Fibroblast of the conjunctiva (primary cell): Measurements from ENCODE around the gene MAP1A.

ENCODE experiments used
- DNase-seq: peaks from one replicate; pipeline ENCODE4 v3.0.0-alpha.2; 2010; ENCODE audit warnings: low read depth

Gene MAP1A

DNA sequence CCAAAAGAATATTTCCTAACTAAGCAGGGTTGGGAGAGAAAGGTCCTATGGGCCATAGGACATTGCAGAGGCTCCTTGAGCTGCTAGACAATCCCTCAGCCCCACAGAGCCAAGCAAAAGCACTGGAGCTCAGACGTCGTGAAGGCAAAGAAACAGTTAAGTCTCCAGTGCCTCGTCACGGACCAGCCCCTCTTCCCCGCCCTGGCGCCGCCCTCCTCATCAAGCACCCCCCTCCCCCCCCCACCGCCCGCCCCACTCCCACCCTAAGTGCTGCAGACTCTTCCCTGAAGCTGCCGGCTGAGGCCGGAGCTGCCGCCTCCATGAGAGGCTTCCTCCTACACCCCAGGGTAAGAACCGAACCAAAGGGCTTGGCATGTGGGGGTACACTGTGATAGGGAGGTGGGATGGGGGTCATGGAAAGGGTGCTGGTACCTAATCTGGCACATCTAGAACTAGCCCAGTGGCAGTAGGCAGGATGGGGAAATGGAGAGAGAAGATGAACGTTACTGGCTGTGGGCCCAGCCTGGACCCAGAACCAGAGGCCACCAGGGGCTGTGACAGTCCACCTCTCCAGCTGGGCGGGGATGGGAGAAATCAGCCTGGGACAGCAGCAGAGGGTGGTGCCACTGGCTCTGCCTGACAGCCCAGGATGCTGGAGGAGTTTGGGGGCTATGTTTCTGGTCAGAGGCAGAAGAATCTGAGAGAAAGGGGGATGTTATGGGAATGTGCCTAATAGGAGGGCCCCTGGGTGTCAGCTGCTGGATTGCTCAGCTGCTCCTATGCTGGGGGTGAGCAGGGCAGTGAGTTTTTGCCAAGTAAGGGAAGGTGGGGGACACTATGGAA is at the start of gene MAP1A:
TSS of gene MAP1A (plus strand) at position 255 of the 843 bp plus-strand sequence. CDS start 3,866 bp downstream, outside the sequence.
- DNase-seq = peak; percentile 43

DNA sequence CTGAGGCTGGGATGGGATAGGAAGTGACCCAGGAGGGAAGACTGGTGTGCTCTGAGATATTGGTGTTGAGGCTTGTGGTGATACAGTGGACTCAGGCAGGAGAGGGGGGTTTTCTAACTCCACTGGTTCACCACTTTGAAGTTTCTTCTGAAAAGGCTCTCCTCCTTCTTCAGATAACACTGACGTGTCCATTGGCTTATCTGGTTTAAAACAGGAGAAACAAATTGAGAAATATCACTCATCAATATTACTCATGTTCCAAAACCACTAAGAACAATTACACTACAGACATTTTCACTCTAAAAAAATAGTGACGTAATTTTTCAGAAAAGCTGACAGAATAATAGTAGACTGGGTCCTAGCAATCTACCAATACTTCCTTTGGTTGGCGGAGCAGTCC is 47.5 kb upstream of the MAP1A start:
- DNase-seq = no peak

DNA sequence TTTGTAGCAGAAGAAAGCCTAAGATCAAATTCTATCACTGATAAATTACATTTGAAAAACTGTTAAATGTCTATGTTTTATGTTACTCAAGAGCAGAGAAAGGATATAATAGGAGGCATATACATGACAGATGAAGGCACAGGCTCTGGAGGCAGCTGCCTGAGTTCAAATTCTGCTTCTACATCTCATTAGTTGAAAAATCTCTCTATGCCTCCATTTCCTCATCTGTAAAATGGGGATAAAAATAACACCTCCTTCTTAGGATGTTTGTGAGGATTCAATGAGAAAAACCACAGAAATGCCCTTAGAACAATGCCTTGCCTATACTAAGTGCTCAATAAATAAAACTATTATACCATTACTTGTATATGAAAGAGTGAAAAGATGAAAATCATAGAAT is 45.4 kb upstream of the MAP1A start:
- DNase-seq = no peak

DNA sequence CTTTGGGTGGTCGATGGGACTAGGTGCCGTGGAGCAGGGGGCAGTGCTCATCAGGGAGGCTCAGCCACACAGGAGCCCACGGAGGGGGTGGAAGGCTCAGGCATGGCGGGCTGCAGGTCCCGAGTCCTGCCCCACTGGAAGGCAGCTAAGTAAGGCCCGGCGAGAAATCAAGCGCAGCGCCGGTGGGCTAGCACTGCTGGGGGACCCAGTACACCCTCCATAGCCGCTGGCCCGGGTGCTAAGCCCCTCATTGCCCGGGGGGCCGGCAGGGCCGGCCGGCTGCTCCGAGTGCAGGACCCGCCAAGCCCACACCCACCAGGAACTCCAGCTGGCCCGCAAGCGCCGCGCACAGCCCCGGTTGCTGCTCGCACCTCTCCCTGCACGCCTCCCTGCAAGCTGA is 43.5 kb upstream of the MAP1A start:
- DNase-seq = no peak

DNA sequence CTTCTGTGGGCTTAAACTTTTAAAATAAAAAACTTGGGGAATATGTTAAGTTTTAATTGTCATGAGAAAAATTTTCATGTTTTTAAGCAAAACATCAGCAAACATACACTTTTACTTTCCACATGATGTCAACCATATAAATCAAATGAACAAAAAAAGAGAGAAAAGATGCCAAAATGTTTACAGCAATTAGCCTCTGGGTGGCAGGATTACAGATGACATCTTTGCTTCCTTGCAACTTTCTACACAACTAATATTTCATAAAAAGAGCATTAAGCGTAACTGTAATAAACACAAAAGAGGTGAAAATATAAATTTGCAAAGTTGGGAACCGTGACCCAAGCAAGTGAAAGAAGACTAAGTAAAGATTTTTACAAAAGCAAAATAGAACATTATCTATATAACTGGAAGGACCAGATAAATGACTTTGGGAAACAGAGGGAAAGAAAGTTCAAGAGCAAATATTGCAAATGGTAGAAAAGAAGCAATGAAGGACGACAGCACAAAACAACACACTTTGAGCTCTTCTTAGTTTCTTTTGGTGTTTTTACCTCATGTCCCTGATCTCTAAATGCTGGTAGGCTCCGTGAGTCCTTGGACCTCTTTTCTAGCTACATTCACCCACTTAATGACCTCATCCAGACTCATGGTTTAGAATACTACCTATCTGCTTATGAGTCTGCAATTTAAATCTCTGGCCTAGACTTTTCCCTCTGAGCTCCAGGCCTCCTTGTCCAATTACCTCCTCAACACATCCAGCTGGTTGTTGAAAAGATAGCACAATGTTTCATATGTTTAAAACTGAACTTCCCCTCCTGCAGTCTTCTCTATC is 33.9 kb upstream of the MAP1A start:
- no peak for DNase-seq

DNA sequence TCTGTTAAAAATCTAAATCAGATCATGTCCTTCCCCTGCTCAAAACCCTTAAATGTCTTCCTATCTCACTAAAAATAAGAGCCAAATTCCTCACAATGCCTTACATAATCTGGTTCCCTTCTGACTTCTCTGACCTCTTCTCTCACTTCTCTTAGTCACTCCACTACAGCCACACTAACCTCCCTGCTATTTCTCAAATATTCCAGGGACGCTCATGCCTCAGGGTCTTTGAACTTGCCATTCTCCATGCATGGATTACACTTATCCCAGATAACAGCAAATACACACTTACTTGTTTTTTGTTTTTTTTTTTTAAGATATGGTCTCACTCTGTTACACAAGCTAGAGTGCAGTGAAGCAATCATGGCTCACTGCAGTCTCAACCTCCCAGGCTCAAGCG is 33.0 kb upstream of the MAP1A start:
- DNase-seq = no peak

DNA sequence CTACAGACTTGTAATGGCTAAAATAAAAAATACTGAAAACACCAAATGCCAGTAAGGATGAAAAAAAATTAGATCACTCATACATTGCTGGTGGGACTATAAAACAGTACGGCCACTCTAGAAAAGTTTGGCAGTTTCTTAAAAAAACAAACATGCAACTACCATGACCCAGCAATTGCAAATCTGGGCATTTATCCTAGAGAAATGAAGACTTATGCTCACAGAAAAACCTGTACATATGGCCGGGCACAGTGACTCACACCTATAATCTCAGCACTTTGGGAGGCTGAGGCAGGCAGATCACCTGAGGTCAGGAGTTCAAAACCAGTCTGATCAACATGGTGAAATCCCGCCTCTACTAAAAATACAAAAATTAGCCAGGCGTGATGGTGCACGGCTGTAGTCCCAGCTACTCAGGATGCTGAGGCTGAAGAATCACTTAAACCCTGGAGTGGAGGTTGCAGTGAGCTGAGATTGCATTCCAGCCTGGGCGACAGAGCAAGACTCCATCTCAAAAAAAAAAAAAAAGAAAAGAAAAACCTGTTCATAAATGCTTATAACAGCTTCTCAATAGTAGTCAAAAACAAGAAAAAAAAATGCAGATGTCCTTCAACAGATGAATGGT is 30.0 kb upstream of the MAP1A start:
- DNase-seq = no peak

DNA sequence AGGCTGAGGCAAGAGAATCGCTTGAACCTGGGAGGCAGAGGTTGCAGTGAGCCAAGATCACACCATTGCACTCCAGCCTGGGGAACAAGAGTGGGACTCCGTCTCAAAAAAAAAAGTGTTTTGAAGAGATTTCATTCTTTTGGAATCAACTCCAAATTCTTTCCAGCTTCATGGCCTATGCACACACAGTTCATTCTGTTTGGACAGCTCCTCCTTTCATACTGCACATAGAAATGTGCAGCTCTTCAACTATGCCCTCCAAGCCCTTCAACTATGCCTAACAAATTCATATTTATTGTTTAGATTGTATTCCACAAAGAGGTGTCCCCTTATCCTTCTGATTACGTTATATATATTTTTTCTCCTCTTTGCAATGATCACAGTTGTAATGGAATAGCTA is 28.6 kb upstream of the MAP1A start:
- DNase-seq = no peak

DNA sequence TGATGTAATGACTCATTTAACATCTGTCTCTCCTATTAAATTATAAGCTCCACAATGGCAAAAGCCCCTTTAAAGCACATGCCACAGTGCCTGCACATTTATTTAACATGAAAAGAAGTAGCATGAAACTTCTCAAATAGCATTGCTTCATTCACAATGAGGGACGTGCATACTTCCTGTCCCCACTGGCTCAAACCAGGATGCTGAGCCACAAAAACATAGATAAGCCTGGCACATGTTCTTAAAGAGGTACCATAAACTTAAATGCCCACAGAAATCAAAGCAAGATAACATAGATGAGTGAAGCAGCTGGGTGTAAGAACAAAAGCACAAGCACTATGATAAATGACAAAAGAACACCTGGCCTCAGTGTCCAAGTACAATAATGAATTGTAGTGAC is 28.2 kb upstream of the MAP1A start:
- no peak for DNase-seq

DNA sequence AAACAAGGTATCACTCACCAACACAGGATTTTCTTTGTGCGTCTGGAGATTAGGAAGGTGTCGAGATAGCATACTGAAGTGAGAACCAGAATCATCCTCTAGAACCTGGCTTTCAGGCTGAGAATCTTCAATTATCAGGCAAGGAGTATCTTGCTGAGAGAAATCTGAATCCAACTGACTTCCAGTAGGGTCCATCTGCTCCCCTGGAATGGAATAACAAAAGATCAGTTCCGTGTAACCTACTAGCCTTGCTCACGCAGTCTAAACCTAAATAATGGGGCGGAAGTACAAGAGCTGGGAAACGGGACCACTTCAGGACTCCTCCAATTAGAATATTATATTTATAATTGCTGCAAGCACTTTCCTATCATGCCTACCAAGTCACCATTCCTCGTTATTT is 25.1 kb upstream of the MAP1A start:
- DNase-seq = no peak

DNA sequence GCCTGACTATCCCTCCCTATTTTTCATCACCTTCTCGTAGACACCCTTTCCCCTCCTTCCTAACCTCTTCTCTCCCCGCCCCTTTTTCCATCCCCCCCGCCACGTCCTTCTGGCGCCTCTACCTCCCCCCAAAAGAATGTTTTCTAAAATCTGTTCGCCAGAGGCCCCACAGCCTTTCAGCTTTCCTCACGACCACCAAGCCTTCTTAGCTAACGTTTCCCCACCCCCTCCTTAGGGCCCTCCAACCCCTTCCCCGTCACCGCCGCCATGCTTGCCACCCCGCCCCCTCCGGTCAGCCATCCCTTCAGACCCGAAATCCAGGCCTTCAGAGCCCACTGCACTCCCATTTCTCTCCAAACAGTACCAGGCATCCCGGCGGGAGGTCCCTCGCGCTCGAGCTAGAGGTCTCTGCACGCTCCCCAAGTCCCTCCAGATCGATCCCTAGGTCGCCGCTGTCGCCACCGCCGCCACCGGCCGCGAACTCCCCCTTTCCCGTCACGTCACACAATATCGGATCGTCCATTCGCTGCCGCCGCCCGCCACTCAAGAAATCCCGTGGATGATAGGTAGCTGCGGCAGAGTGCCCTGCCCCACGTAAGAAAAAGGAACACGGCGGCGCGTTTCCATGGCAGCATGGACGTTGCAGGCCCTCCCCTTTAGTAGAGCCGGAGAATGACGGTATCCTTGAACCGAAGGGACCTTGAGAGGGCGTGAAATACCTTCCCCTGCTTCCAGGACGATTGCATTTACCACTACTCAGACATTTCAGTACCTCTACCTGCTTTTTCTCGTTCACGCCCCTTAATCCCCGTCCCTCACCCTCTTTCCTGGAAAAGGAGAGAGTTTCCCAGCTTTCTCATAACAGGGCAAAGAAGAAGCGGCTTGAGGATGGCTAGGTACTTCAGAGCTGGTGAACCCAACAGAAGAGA is 24.5 kb upstream of the MAP1A start, which contains the start of gene TP53BP1:
TSS of gene TP53BP1 (minus strand) at position 484 of the 929 bp plus-strand sequence. CDS start at position 371, 113 bp downstream.
- DNase-seq = peak; percentile 88

DNA sequence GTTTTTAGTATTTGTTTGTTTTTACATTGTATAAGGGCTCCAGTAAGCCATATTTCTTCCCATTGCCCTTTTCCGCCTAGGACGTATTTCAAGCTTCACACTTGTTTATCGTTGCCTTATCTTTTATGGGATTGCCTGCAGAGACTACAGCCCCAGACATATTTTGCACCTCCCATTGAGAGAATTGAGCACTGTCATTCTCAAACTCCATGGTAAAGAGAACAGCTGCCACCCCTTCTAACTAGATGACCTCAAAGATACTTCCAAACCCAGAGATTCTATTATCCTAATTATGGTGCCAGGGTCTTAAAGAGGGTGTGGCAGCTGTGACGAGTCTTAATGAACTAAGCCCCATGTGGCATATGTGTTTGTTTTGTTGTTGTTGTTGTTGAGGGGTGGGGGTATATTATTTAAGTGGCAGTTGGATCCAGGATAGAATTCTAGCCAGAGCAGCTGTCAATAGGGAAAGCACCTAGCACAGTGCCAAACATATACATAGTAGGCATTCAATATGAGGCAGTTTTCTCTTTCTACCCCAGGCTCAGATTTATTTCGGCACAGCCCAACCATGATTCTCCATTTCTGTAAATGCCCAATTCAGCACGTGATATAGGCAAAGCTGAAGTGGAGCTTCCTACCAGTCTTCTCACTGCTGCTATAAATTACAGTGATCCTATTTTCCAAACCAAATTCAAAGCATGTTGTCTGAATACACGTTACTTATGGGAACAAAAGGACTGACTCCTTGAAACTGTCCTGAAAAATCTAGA is 23.5 kb upstream of the MAP1A start:
- no peak for DNase-seq

DNA sequence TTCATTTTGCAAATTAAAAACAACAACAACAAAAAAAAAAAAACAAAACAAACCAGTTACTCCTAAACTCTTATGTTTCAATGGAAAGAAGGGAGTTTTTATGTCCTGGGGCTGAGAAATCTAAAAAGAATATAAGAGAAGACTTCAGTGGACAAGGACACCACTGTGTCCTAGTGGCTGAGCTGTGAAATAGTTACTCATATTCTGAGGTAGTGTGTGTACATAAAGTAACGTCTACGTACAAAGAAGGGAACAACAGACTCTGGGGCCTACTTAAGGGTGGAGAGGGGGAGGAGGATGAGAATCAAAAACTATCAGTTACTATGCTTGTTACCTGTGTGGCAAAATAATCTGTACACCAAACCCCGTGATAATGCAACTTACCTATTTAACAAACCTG is 18.4 kb upstream of the MAP1A start:
- no peak for DNase-seq

DNA sequence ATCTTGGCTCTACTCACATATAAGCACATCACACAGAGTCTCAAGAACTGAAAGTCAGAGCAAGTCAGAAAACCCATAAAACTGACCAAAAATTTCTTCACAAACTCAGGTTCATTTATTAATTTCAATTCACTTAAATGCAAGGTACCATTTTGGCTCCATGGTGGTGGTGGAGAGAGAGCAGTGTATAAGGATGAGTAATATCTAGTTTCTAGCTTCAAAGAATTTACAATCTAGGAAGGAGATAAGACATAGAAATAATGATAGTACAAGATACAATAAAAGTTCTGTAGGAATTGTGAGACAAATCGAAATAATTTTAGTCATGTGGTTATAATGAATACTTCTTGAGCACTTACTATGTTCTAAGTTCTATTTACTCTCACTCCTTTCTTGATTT is 17.8 kb upstream of the MAP1A start:
- DNase-seq = no peak

DNA sequence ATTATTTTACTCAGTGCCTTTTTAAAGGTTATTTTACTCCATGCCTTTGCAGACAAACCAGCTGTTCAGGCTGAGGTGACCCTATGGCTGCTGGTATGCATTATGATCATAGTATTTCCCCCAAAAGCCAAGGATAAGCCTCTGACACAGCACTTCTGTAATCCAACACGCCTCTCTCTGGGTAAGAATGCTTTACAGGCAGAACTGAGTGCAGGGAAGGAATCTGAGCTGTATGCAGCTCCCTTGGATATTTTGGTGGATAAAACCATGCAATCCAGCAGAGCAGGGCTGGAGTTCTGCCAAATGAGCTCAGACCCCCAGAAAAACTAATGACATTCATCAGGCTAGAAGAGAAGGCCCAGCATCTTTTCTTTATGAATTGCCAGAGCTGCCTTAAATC is 11.7 kb upstream of the MAP1A start:
- peak; percentile 46 for DNase-seq

DNA sequence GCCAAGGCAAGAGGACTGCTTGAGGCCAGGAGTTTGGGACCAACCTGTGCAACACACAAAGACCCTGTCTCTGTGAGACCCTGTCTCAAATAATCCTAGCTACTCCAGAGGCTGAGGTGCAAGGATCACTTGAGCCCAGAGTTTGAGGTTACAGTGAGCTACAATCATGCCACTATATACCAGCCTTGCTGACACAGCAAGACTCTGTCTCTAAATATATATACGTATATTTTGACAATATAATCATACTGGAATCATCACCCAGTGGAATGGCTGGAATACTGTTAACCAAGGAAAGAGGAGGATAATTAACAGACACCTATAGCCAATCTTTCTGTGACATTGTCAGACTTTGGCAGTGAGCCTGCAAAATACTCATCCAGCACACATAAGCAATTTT is 9.0 kb upstream of the MAP1A start:
- DNase-seq = no peak

DNA sequence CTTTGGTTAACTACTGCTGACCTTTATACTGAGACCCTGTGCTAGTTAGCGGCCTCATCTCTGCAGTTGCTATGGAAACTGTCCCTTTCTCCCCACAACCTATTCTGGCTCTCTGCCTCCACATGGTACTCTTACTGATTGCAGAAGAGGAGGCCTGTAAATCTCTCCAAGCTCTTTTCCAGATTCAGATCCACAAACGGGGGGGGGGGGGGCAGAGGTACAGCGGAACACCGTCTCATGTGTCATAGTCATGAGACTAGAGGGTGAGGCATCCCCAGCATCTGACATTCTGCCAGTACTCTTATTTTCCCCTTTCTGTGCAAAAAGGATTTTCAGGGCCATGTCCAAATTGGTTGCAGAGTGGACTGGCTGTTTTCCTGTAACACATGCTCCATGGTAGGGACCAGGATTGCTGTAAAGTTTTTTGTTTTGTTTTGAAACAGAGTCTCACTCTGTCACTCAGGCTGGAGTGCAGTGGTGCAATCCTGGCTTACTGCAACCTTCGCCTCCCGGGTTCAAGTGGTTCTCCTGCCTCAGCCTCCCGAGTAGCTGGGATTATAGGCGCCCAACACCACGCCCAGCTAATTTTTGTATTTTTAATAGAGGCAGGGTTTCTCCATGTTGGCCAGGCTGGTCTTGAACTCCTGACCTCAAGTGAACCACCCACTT is 8.3 kb upstream of the MAP1A start:
- DNase-seq = peak; percentile 62

DNA sequence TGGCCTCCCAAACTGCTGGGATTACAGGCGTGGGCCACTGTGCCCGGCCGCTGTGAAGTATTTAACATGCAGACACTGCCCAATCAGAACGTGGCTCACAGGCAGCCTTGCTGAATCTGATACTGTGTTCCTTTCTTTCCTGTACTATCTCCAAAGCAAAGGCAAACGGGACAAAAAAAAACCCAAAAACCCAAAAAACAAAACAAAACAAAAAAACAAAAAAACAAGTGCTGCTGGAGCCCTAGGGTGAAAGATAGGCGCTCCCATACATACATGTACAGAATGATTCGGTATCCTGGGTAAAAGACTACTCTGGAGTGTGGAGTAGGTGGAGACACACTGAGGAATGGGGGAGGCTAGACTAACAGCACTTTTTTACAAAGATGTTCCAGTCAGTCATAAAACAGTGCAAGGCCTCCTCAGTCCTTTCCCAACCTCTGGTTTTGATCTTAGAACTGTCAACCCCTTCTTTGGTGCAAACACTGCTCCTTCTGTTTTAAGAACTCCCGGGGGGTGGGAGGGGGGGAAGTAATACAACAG is 7.7 kb upstream of the MAP1A start:
- no peak for DNase-seq

DNA sequence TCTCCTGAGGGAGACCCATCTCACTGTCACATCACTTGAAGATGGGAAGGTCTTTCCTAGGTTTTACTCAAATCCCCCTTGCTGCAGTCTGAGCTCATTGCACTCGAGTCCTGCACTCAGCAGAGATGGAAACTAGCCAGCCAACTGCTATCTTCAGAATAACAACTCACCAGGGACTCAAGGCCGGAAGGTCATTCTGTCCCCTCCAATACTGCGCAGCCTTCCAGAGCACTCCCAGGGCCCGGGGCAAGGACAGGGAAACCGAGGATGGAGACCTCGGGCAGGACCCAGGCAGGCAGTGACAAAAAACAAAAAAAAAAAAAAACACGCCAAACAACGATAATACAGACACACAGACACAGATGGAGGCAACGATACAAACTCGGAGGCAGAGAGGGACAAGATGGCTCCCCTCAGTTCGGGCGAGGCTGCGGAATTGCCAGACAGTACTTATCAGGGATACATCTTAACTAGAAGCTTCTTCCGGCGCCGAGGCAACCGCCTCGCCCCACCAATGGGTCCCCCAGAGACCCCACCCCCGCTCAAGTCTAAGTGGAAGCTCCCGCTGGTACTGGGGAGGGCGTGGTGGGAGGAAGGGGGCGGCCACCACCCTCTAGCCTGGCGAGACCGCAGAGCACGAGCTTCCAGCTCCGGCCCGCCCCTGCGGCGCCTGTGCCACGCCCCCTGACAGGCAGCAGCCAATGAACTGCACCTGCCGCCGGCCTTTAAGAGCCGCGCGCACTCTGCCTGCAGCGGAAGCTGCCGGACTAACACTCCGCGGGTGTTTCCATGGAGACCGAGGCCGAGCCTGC is 7.0 kb upstream of the MAP1A start:
- peak; percentile 99 for DNase-seq
